HCEC 1CT (cell line): Measurements from ENCODE around the gene WDR44.
"Not testable (repeated sequence)": the region's sequence is repeated elsewhere in the genome, so short reads cannot be mapped to it uniquely, and the experiment has no call there.

Experiments
- DNase-seq: peaks from one replicate; pipeline ENCODE4 v3.0.0-alpha.2; 2017

The WDR44 gene

GRCh38 chrX:118486693-118487092 lies 140.8 kb downstream of the WDR44 start:
- DNase-seq: not testable (repeated sequence)

GRCh38 chrX:118493016-118493415 lies 147.1 kb downstream of the WDR44 start:
- no peak for DNase-seq

GRCh38 chrX:118493653-118494297 lies 147.9 kb downstream of the WDR44 start:
- no peak for DNase-seq

GRCh38 chrX:118495061-118495921 lies 149.4 kb downstream of the WDR44 start, which contains the start of gene DOCK11:
Gene DOCK11, plus strand, starts transcription at chrX:118495815. Its CDS starts 157 bp downstream, at chrX:118495972.
- DNase-seq: peak; percentile 65

GRCh38 chrX:118495958-118496762 lies 150.3 kb downstream of the WDR44 start:
- peak; percentile 45 for DNase-seq

GRCh38 chrX:118496763-118497079 lies 150.8 kb downstream of the WDR44 start:
- DNase-seq: no peak

- no peak for DNase-seq
These were observed 151.4 kb downstream of the WDR44 start for GRCh38 chrX:118497180-118497818.

- no peak for DNase-seq
These were observed 152.4 kb downstream of the WDR44 start for GRCh38 chrX:118498351-118498750.

- no peak for DNase-seq
These were observed 152.8 kb downstream of the WDR44 start for GRCh38 chrX:118498755-118499154.

- DNase-seq: no peak
These were observed 153.4 kb downstream of the WDR44 start for GRCh38 chrX:118499295-118499694.
